Gastroesophageal sphincter (tissue), 3 donors: ENCODE data around the gene OCSTAMP.

Source experiments
- EP300 ChIP-seq: sonication (generic); formaldehyde crosslinking; IDR thresholded peaks from one replicate; pipeline ENCODE4 v1.6.1; 2017; ENCODE audit warnings: antibody characterized with exemption, mild to moderate bottlenecking
- POLR2A ChIP-seq, 2 donors: fragments of 450-650 bp; IDR thresholded peaks; one replicate each; pipeline ENCODE4 v1.6.1; 2017; ENCODE audit warnings: antibody characterized with exemption in 2 of 2, mild to moderate bottlenecking in 2 of 2, moderate library complexity in 1 of 2
- POLR2AphosphoS5 ChIP-seq: sonication (generic); formaldehyde crosslinking; IDR thresholded peaks from one replicate; pipeline ENCODE4 v1.6.1; 2017; ENCODE audit warnings: antibody characterized with exemption
- TF ChIP-seq, protein P1 (sequence below), 4 experiments: fragments of 200-600 bp in 2 of 4; fragments of 450-650 bp in 2 of 4; sonication (generic) in 1 of 4; IDR thresholded peaks; one replicate each; pipeline ENCODE4 v1.5.1; 2017 to 2019; ENCODE audit warnings: antibody characterized with exemption in 4 of 4, mild to moderate bottlenecking in 2 of 4, moderate library complexity in 2 of 4

DNA sequence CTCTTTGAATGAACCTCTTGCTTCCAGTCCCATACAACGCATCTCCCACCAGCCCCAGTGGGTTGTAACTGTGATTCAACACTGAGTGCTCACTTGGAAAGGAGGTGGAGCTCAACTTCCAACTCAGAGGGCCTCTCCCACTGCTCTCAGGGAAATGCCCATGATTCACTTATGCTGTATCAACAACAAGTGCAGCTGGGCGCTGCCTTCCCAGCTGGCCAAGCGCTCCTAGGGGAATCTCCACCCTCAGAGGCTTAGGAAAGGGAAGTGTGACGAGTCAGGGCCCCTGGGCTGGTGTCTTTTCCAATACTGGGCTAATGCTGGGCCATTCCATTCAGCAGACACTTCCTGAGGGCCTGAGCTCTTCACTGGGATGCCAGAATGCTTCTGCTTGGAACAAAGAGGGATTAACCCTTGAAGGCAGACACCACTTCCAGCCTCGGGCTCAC is 8.1 kb upstream of the OCSTAMP start:
- TF ChIP-seq, protein P1, sequence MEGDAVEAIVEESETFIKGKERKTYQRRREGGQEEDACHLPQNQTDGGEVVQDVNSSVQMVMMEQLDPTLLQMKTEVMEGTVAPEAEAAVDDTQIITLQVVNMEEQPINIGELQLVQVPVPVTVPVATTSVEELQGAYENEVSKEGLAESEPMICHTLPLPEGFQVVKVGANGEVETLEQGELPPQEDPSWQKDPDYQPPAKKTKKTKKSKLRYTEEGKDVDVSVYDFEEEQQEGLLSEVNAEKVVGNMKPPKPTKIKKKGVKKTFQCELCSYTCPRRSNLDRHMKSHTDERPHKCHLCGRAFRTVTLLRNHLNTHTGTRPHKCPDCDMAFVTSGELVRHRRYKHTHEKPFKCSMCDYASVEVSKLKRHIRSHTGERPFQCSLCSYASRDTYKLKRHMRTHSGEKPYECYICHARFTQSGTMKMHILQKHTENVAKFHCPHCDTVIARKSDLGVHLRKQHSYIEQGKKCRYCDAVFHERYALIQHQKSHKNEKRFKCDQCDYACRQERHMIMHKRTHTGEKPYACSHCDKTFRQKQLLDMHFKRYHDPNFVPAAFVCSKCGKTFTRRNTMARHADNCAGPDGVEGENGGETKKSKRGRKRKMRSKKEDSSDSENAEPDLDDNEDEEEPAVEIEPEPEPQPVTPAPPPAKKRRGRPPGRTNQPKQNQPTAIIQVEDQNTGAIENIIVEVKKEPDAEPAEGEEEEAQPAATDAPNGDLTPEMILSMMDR (IDR thresholded peaks at IDR 0.05) = no peak
- TF ChIP-seq POLR2AphosphoS5 = no peak
- TF ChIP-seq POLR2A (IDR thresholded peaks at IDR 0.05) = no peak
- no peak for TF ChIP-seq EP300
